Stimulated activated CD8-positive, alpha-beta memory T cell treated with anti-CD3 and anti-CD28 coated beads, Interleukin-2, amount 100 ng/mL, for 48 hours (primary cell): ENCODE measurements around the gene SNX1.
"Not testable (repeated sequence)": the region's sequence is repeated elsewhere in the genome, so short reads cannot be mapped to it uniquely, and the experiment has no call there.

Source experiments
- DNase-seq, 2 donors: peaks; one replicate each; pipeline ENCODE4 v3.0.0-alpha.2; 2020; ENCODE audit warnings: low read depth in 2 of 2

SNX1 gene

GRCh38 chr15:64112904-64113303 lies 17.1 kb downstream of the SNX1 start:
- DNase-seq = no peak

GRCh38 chr15:64117759-64118487 lies 22.1 kb downstream of the SNX1 start:
- DNase-seq = no peak

- not testable (repeated sequence) for DNase-seq
These were observed 24.5 kb downstream of the SNX1 start for GRCh38 chr15:64120322-64120721.

GRCh38 chr15:64121614-64122013 lies 25.8 kb downstream of the SNX1 start:
- DNase-seq = no peak

- DNase-seq = no peak
These were observed 26.7 kb downstream of the SNX1 start for GRCh38 chr15:64122444-64122843.

DNA sequence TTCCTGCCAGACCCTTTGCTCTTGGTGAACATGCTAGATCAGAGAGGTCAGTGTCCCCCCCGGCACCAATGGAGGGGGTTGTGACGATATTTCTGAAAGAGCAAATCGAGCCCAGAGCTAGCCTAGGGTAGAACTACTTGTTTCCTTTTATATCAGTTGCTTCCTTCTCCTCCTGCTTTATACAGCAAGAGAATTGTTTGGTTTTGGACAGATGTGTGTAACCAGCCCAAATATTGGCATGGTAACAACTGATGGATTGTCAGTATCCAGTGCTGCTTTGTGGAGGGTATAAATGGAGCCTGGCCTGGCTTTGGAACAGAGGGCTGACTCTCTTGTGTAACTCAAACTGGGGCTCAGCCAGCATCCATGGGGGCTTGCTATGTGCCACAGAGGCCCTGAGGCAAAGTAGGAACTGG lies 27.2 kb downstream of the SNX1 start:
- DNase-seq = no peak

DNA sequence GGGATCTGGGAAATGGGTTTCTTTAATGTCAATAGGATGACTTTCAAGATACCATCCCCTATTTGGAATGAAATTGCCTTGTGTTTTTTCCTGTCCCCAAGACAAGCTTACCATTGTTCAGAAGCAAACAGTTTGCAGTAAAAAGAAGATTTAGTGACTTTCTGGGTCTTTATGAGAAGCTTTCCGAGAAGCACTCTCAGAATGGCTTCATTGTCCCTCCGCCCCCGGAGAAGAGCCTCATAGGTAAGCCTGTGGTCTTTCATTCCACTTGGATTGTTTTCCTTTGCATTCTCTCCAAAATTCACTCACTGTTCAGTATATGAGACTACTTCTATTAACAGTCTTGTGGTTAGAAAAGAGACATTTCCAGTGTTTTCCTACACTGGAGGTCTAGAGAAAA lies 30.2 kb downstream of the SNX1 start:
- DNase-seq = no peak

DNA sequence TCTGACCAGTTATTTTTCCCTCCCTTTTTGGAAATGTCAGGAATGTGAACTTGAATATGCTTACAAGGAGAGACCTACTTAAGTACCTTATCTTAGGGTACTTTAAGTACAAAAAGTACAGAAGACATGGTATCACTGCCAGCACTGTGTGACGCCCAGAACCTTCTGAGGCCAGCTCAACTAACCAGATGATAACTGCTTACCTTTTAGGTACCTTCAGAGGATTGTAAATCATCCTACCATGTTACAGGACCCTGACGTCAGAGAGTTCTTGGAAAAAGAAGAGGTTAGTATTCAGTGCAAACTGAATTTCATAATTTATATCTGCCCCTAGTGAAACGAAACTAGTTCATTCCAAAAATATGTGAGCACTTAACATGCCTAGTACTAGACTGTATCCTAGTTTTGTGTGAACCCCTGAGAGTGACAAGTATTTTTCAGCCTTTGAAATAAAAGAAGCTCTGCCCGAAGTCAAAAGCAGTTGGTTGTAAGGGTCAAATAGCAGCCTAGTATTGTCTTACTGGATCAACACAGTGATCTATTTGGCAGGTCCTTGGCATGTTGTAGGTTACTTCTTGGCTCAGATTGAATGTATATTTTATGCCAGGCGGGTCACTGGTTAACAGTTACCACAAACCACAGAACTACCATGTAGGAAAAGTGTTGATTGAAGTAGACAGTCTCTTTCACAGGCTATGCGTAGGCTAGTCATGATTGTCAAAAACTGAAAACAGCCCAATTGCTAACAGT lies 31.9 kb downstream of the SNX1 start:
- DNase-seq = no peak

DNA sequence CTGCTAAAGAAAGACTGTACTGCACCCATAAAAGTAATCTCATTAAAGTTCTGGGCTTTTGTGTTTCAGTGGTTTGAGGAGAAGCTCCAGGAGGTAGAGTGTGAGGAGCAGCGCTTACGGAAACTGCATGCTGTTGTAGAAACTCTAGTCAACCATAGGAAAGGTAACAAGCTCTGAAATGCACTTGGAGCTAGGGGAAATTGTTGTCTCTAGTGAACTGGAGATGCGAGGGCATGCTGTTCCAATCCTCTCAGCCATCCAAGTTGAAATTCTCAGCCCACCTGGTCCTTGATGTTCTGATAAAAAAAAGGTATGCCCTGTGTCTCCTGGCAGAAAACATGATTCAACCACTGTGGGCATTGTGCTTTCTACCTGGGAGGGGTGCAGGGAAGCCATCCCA lies 34.4 kb downstream of the SNX1 start:
- no peak for DNase-seq

- DNase-seq = no peak
These were observed 35.8 kb downstream of the SNX1 start for GRCh38 chr15:64131547-64131946.

- DNase-seq = no peak
These were observed 36.4 kb downstream of the SNX1 start for GRCh38 chr15:64132217-64132616.

DNA sequence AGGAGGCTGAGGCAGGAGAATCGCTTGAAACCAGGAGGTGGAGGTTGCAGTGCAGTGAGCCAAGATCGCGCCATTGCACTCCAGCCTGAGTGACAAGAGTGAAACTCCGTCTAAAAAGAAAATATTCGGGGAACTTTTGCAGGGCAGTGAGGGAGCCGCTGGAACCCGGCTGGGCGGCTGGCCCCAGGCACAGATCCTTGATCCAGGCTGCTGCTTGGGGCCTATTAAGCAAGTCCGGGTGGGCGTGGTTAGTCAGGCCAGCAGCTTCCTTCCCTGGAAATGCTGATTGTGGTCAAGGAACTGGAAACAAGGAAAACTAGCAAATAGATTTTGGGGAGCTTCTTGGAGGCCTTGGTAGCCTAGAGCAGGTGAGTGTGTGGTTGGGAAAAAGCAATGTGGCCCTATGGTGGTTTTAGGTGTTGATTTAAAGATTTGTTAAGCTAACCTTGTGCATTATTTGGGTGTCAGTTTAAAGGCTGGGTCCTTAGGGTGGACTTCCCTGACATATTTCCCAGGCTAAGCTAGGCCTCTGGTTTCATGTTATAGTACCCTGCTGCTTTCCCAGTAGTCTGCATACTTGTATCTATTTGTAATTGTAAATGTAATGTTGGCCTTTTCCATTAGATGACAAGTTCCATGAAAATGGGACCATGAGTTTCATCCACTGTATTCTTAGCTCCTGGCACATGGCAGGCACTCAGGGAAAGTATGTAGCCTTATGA lies 38.0 kb downstream of the SNX1 start:
- DNase-seq = no peak

- no peak for DNase-seq
These were observed 38.6 kb downstream of the SNX1 start for GRCh38 chr15:64134345-64134829.

GRCh38 chr15:64136347-64136746 lies 40.6 kb downstream of the SNX1 start:
- DNase-seq = no peak

DNA sequence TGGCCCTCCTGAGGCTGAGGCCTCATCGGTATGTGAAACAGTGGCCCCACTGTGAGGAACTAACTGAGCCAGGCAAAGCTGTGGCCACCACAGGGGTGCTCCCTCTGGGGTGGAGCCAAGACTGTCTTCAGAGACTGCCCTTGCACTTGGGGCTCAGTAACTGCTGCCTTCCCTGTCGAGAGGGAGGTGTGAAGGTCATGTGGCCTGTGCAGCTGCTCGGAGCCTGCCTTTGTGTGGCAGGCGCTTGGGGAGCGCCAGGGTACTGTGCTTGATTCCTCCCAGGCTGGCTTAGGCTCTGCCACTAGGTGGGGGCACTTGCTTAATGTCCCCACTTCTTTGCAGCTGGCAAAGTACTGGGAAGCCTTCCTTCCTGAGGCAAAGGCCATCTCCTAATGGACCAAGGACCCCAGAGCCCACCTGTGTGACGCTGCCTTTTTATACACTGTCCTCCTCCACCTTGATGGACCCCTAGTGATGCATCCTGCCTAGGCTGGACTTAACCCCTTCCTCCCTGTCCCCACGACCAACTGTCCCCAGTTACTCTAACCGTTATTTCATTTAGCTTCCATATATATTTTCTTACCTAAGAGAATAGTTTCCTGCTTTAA lies 41.5 kb downstream of the SNX1 start:
- no peak for DNase-seq

- no peak for DNase-seq
These were observed 42.7 kb downstream of the SNX1 start for GRCh38 chr15:64138331-64138941.

DNA sequence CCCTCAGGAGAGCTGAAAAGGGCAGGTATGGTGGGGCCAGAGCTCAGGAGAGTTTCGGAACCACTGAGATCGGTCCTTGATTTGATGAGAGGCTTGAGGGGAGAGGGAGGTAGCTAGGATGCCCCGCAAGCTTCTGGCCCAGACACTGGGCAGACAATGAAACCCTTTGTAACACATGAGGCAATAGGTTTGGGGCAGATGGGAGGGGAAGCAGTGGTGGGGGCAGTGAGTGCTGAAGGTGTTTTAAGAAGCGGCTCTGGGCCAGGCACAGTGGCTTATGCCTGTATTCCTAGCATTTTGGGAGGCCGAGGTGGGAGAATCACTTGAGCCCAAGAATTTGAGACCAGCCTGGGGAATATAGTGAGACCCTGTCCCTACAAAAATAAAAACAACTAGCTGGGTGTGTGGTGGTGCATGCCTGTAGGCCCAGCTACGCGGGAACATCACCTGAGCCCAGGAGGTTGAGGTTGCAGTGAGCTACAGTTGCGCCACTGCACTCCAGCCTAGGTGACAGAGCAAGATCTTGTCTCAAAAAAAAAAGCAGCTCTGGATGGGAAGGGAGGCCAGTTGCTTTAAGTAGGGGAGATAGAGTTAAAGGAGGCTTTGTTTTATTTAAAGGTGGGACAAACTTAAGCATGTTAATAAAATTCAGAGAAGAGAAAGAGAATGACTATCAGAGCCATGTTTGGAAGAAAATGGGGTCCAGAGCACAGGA lies 46.2 kb downstream of the SNX1 start:
- DNase-seq = no peak

DNA sequence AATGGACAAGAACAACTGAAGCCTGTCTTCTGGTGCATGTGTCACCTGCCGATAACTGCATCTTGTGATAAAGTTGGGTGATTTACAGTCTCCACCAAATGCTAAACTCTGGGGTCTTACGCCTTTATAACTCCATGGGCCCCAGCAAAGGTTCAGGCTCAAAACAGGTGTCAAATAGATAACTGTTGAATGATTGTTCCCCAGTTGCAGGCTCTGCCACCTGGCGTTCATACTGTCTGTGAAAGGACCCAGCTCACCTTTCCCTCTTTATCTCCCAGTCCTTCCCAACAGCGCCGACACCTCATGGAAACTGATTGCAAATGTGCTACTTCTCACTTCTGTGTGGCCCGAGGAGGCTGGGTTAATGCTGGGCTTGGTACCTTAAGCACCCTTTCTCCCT lies 47.5 kb downstream of the SNX1 start:
- no peak for DNase-seq

- no peak for DNase-seq
These were observed 48.4 kb downstream of the SNX1 start for GRCh38 chr15:64144192-64144564.

DNA sequence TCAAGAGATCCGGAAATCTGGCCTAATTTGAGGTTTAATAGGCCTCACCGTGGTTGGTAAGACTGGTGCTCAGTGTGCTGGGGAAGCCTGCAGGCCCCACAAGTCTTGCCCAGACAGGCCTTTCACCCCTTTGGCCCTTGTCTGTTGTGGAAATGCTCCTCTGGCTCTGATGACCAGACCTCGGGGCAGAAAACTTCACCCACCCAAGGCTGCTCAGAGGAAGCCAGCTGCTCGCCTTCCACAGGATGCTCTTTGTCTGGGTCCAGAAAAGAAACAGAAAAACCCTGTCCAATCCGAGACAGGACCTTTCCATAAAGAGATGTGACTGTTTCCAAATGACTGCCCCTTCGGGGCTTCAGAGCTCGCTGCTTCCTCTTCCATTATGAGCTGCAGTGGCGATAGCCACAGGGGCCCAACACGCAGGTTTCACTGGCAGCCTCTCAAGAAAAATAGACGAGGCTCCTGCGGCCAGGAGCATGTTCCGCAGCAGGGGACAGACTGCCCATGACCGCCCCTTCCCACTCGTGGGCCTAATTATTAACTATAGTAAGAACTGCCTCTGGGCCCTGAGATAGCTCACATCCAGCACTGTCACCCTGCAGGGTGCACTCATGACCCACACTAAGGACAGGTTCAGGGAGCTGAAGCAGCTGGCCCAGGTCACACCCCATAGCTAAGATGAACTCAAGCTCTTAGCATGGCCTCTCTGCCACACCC lies 48.9 kb downstream of the SNX1 start:
- no peak for DNase-seq
